Stimulated activated CD8-positive, alpha-beta memory T cell treated with anti-CD3 and anti-CD28 coated beads, Interleukin-15, amount 100 ng/mL, for 1 hour (primary cell): ENCODE measurements around the gene ARL3.
"Not testable (repeated sequence)": the region's sequence is repeated elsewhere in the genome, so short reads cannot be mapped to it uniquely, and the experiment has no call there.

Experiments
- DNase-seq: peaks from one replicate; pipeline ENCODE4 v3.0.0-alpha.2; 2020; ENCODE audit warnings: low read depth

The ARL3 gene

GRCh38 chr10:102673236-102673818, 40.9 kb downstream of the ARL3 start:
- no peak for DNase-seq

DNA sequence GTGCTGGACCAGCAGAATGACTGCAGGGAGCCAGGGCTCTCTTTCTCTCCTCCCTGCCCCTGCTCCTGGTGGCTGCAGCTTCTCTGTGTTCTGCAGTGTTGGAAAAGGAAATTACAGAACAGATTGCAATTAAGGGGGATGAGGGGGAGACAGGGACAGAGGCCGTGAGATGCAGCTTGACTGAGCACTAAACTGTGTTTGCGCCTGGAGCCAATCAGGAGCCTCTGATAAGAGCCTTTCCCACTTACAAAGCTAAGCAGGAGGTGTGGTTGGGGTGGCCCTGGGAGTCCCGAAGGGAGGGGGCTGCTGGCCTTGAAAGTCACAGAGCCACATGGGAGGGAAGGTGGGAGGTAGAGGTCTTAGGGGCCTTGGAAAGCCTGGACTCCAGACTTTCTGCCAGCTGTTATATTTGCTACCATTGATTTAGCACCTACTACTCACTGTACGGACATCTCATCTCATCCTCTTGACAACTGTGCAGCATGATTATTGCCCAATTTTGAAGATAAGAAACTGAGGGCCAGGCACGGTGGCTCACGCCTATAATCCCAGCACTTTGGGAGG, 43.2 kb downstream of the ARL3 start:
- no peak for DNase-seq

DNA sequence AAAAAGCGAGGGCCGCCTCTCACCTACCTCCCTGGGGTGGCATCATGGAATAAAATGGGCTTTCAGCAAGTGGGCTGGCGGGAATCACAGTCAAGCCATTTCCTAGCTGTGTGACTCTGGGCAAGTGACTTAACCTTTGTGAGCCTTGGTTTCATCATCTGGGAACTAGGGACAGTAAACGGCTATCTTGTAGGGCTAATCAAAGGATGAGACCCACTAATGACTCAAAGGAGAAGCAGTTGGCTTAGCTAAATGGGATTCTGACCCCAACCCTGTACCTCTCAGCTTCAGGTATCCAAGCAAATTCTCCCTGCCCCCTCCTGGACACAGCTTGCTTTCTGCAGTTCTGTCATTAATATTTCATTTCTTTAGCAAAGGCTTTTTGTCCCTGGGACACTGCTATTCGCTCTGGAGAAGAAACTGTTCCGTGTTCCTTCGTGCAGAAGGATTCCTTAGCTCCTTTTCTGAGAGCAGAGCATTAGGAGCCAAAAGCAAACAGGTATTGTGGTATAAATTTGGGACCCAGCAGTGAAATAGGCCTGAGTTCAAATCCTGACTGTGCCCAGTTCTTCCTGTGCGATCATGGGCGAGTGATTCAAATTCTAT, 44.0 kb downstream of the ARL3 start:
- DNase-seq = no peak

- DNase-seq = no peak
Observed at GRCh38 chr10:102669206-102670064, 44.8 kb downstream of the ARL3 start.

GRCh38 chr10:102668326-102669107, 45.7 kb downstream of the ARL3 start:
- no peak for DNase-seq

DNA sequence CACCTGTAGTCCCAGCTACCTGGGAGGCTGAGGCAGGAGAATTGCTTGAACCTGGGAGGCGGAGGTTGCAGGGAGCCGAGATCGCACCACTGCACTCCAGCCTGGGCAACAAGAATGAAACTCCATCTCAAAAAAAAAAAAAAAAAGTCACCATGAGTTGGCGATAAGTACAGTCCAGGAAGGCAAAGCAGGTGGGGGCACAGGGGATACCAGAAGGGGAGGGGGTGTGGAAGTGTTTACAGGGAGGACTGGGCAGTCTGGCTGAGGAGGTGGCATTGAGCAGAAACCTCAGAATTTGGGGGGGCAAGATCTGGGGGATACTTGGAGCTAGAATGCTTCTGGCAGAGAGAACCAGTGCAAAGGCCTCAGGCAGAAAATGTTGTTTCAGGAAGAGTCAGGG, 46.8 kb downstream of the ARL3 start:
- DNase-seq = not testable (repeated sequence)

- DNase-seq = no peak
Observed at GRCh38 chr10:102665904-102666509, 48.2 kb downstream of the ARL3 start.

- DNase-seq = no peak
Observed at GRCh38 chr10:102661658-102662028, 52.6 kb downstream of the ARL3 start.

- no peak for DNase-seq
Observed at GRCh38 chr10:102660888-102661657, 53.1 kb downstream of the ARL3 start.

GRCh38 chr10:102658802-102659201, 55.4 kb downstream of the ARL3 start:
- DNase-seq = no peak

GRCh38 chr10:102657984-102658724, 56.0 kb downstream of the ARL3 start:
- DNase-seq = no peak

DNA sequence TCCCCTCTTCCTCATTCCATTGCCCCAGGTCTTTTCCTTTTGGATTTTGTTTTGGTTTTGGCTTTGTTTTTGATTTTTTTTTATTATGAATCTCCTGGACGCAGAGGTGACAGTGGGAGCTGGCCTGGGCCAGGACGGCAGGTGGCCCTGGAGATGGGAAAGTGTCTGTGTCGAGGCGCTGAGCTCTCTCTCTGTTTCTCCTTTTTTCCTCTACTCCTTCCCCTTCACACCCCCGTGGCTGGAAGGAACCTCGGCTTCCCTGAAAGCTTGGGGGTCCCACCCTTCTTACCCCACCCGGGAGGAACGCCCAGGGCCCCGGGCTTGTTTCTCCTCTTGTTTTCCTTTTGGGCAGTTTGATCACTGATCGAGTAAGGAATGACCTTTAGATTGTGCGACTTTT, 56.7 kb downstream of the ARL3 start:
- DNase-seq = no peak

GRCh38 chr10:102656791-102657371, 57.3 kb downstream of the ARL3 start:
- no peak for DNase-seq

- no peak for DNase-seq
Observed at GRCh38 chr10:102656026-102656425, 58.2 kb downstream of the ARL3 start.

- no peak for DNase-seq
Observed at GRCh38 chr10:102654969-102655368, 59.2 kb downstream of the ARL3 start.

- no peak for DNase-seq
Observed at GRCh38 chr10:102654566-102654965, 59.6 kb downstream of the ARL3 start.

DNA sequence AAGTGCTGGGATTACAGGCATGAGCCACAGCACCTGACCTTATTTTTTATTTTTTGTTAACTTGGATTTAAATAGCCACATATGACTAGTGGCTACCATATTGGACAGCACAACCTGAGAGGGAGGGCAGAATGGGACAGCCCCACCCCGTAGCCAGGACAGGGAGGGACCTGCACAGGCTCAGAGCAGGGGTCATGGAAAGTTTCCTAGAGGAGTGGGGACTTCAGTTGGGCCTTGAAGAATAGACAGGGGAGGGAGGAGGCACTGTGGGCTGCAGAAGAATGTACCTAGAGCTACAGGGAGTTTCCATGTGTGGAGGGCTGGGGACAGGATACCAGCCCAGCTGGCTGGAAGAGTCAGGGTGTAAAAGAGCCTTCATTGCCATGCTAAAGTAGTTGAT, 61.1 kb downstream of the ARL3 start:
- DNase-seq = no peak

DNA sequence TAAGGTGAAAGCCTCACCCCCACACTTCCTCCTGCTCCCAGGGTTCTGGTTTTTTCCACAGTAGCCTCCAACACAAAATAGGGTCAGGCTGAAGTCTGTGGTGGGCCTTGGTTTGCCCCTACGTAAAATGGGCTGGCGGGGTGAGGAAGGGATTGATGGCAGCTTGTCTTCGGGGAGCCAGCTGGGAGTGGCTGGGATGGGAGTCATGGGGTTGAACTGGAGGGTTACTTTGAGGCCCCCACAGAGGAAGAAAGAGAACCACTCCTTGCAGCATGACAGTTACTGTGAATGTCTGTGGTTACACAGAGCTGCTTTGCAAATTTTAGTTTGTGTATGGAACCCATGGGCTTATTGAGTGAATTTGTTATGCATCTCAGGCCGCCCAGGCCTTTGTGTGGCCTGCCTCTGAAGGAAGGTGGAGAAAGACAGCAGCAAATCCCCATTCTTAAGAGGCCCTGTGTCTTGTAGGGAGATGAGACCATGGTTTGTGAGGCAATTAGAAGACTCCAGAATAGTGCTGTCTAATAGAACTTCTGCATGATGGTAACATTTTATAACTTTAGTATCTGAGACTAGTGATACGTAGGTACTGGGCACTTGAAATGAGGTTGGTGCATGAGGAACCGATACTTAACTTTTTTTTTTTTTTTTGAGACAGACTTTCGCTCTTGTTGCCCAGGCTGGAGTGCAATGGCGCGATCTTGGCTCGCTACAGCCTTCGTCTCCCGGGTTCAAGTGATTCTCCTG, 61.9 kb downstream of the ARL3 start:
- no peak for DNase-seq
